ENCODE measurements around the gene SYTL3. TPM values are rescaled to one million over a fixed set of nuclear protein-coding genes. Genes with fewer than 3 reads are reported as not detected.
A peak's percentile ranks its signal among the peaks of the same experiment; 100 is the strongest.

The SYTL3 gene
- total and polyA plus RNA-seq, 2 experiments from 2014 or later = 0.07 TPM; not detected in 1

DNA sequence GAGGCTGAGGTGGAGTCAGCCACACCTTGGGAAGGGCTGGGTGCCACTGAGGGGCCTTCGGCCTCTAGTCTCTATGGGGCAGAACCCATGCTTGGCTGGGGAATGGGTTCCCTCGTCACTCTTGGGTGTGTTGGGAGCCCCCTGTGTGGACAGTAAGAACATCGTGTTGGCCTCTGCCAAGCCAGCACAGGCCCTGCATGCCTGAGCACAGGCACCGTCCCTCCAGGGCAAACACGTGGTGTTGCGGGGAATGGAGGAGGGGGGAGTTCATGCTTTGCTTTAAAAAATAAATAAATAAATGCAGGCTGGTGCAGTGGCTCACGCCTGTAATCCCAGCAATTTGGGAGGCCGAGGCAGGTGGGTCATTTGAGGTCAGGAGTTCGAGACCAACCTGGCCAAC is 106.3 kb downstream of the SYTL3 start:
- peaks cover 19% of the 10 kb centered on the region for H3K27me3 Mint-ChIP-seq (ENCODE audit: insufficient read depth, low read depth, poor library complexity)
- peaks cover 23% of the 10 kb centered on the region for H3K4me1 ChIP-seq (ENCODE audit: insufficient read depth)
- peaks cover 29% of the 10 kb centered on the region for H3K4me1 Mint-ChIP-seq
- H3F3A ChIP-seq (replicated peaks; ENCODE audit: low read depth) = peaks cover 7% of the 10 kb centered on the region; the same call in 1 of the 2 replicates
- no peaks in the 10 kb centered on the region for H3K36me3 Mint-ChIP-seq (ENCODE audit: low read depth)
- H3K27ac ChIP-seq (ENCODE audit: low read depth) = no peak overlapping the region
- H3K36me3 ChIP-seq (ENCODE audit: insufficient read depth) = no peaks in the 10 kb centered on the region
- TF ChIP-seq NANOG (IDR thresholded peaks at IDR 0.05; ENCODE audit: borderline replicate concordance) (no peak), ZNF114 (CRISPR knock-in tag; IDR thresholded peaks at IDR 0.05) (no peak), CREB1 (CRISPR knock-in tag; IDR thresholded peaks at IDR 0.05; ENCODE audit: low read depth) (no peak), POLR2AphosphoS5 (IDR thresholded peaks at IDR 0.05; ENCODE audit: low read depth) (no peak)
- H3K27ac Mint-ChIP-seq = no peak overlapping the region
- H3K9me3 Mint-ChIP-seq = no peaks in the 10 kb centered on the region; the same call in 2 of the 3 replicates
- H3K4me3 Mint-ChIP-seq = no peak overlapping the region
- H3K79me2 ChIP-seq (replicated peaks; ENCODE audit: insufficient read depth) = no peaks in the 10 kb centered on the region
- DNase-seq (ENCODE audit: low spot score) (no peak), ATAC-seq (no peak)
- no peaks in the 10 kb centered on the region for H4K20me1 ChIP-seq (replicated peaks; ENCODE audit: insufficient read depth)
- H3K27me3 ChIP-seq (ENCODE audit: insufficient read depth) = no peaks in the 10 kb centered on the region
- no peak overlapping the region for H2AFZ ChIP-seq
- H3K4me3 ChIP-seq = no peak overlapping the region
- H3K4me2 ChIP-seq = no peak overlapping the region
- no peaks in the 10 kb centered on the region for H3K9me2 ChIP-seq (ENCODE audit: insufficient read depth)

- ATAC-seq (no peak), DNase-seq (ENCODE audit: low spot score) (no peak)
- Histone ChIP-seq H3K9me2 (ENCODE audit: insufficient read depth) (no peaks in the 10 kb centered on the region), H3K4me2 (no peak overlapping the region), H3F3A (replicated peaks; ENCODE audit: low read depth) (no peaks in the 10 kb centered on the region), H3K27me3 (ENCODE audit: insufficient read depth) (no peaks in the 10 kb centered on the region), H4K20me1 (replicated peaks; ENCODE audit: insufficient read depth) (no peaks in the 10 kb centered on the region), H3K36me3 (ENCODE audit: insufficient read depth) (no peaks in the 10 kb centered on the region), H2AFZ (peak overlapping the region; percentile 86; the same call in 1 of the 2 replicates), H3K4me3 (no peak overlapping the region), H3K4me1 (ENCODE audit: insufficient read depth) (peaks cover 22% of the 10 kb centered on the region), H3K79me2 (replicated peaks; ENCODE audit: insufficient read depth) (no peaks in the 10 kb centered on the region), H3K27ac (ENCODE audit: low read depth) (no peak overlapping the region)
- Mint-ChIP-seq H3K36me3 (ENCODE audit: low read depth) (no peaks in the 10 kb centered on the region), H3K4me3 (no peak overlapping the region), H3K27ac (no peak overlapping the region), H3K9me3 (peaks cover 2% of the 10 kb centered on the region; the same call in 2 of the 3 replicates), H3K27me3 (ENCODE audit: insufficient read depth, low read depth, poor library complexity) (peaks cover 27% of the 10 kb centered on the region), H3K4me1 (peaks cover 29% of the 10 kb centered on the region)
- TF ChIP-seq ZNF114 (CRISPR knock-in tag; IDR thresholded peaks at IDR 0.05) (no peak), NANOG (IDR thresholded peaks at IDR 0.05; ENCODE audit: borderline replicate concordance) (no peak), EZH2 (IDR thresholded peaks at IDR 0.05; ENCODE audit: low read depth, unreplicated experiment) (no peak), ETS1 (IDR thresholded peaks at IDR 0.05) (no peak), CREB1 (CRISPR knock-in tag; IDR thresholded peaks at IDR 0.05; ENCODE audit: low read depth) (no peak), ZNF331 (CRISPR knock-in tag; IDR thresholded peaks at IDR 0.05; ENCODE audit: low read depth) (no peak)
- TF ChIP-seq, protein P1, sequence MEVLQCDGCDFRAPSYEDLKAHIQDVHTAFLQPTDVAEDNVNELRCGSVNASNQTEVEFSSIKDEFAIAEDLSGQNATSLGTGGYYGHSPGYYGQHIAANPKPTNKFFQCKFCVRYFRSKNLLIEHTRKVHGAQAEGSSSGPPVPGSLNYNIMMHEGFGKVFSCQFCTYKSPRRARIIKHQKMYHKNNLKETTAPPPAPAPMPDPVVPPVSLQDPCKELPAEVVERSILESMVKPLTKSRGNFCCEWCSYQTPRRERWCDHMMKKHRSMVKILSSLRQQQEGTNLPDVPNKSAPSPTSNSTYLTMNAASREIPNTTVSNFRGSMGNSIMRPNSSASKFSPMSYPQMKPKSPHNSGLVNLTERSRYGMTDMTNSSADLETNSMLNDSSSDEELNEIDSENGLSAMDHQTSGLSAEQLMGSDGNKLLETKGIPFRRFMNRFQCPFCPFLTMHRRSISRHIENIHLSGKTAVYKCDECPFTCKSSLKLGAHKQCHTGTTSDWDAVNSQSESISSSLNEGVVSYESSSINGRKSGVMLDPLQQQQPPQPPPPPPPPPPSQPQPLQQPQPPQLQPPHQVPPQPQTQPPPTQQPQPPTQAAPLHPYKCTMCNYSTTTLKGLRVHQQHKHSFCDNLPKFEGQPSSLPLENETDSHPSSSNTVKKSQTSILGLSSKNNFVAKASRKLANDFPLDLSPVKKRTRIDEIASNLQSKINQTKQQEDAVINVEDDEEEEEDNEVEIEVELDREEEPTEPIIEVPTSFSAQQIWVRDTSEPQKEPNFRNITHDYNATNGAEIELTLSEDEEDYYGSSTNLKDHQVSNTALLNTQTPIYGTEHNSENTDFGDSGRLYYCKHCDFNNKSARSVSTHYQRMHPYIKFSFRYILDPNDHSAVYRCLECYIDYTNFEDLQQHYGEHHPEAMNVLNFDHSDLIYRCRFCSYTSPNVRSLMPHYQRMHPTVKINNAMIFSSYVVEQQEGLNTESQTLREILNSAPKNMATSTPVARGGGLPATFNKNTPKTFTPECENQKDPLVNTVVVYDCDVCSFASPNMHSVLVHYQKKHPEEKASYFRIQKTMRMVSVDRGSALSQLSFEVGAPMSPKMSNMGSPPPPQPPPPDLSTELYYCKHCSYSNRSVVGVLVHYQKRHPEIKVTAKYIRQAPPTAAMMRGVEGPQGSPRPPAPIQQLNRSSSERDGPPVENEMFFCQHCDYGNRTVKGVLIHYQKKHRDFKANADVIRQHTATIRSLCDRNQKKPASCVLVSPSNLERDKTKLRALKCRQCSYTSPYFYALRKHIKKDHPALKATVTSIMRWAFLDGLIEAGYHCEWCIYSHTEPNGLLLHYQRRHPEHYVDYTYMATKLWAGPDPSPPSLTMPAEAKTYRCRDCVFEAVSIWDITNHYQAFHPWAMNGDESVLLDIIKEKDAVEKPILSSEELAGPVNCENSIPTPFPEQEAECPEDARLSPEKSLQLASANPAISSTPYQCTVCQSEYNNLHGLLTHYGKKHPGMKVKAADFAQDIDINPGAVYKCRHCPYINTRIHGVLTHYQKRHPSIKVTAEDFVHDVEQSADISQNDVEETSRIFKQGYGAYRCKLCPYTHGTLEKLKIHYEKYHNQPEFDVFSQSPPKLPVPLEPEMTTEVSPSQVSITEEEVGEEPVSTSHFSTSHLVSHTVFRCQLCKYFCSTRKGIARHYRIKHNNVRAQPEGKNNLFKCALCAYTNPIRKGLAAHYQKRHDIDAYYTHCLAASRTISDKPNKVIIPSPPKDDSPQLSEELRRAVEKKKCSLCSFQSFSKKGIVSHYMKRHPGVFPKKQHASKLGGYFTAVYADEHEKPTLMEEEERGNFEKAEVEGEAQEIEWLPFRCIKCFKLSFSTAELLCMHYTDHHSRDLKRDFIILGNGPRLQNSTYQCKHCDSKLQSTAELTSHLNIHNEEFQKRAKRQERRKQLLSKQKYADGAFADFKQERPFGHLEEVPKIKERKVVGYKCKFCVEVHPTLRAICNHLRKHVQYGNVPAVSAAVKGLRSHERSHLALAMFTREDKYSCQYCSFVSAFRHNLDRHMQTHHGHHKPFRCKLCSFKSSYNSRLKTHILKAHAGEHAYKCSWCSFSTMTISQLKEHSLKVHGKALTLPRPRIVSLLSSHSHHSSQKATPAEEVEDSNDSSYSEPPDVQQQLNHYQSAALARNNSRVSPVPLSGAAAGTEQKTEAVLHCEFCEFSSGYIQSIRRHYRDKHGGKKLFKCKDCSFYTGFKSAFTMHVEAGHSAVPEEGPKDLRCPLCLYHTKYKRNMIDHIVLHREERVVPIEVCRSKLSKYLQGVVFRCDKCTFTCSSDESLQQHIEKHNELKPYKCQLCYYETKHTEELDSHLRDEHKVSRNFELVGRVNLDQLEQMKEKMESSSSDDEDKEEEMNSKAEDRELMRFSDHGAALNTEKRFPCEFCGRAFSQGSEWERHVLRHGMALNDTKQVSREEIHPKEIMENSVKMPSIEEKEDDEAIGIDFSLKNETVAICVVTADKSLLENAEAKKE (CRISPR knock-in tag; IDR thresholded peaks at IDR 0.05) = no peak
Measured at GRCh38 chr6:158756977-158757752, 107.3 kb downstream of the SYTL3 start.
